Activated CD8-positive, alpha-beta T cell treated with anti-CD3 and anti-CD28 coated beads for 36 hours (primary cell): ENCODE results near the gene CD96. TPM values are rescaled to one million over a fixed set of nuclear protein-coding genes. Genes with fewer than 3 reads are reported as not detected.

Experiments
- ATAC-seq: fragments of 200-7000 bp; cut with Tn5 transposase; one replicate; pipeline ENCODE4 v1.10.0; 2021; ENCODE audit warnings: mild to moderate bottlenecking, moderate library complexity
- CTCF ChIA-PET: fragments of 350-600 bp; sonication (Branson Sonifier 250); formaldehyde crosslinking; loops from one replicate; lab custom pipeline; 2021; ENCODE audit warnings: antibody characterized with exemption; lab: Charles Lee
- POLR2A ChIA-PET: fragments of 350-600 bp; sonication (Branson Sonifier 250); formaldehyde crosslinking; loops from one replicate; lab custom pipeline; 2021; ENCODE audit warnings: antibody characterized with exemption; lab: Charles Lee
- DNase-seq: peaks from one replicate; pipeline ENCODE4 v3.0.0-alpha.2; 2020
- H3K27ac Mint-ChIP-seq: one replicate; pipeline ENCODE4 v1.8.0; 2021; ENCODE audit warnings: mild to moderate bottlenecking, mixed read lengths
- H3K27me3 Mint-ChIP-seq: one replicate; pipeline ENCODE4 v1.8.0; 2021; ENCODE audit warnings: mixed read lengths
- H3K36me3 Mint-ChIP-seq: one replicate; pipeline ENCODE4 v1.8.0; 2021; ENCODE audit warnings: low read depth, mixed read lengths
- H3K4me1 Mint-ChIP-seq: one replicate; pipeline ENCODE4 v1.8.0; 2021; ENCODE audit warnings: low read depth, mixed read lengths
- H3K4me3 Mint-ChIP-seq: one replicate; pipeline ENCODE4 v1.8.0; 2021; ENCODE audit warnings: mild to moderate bottlenecking, moderate library complexity, mixed read lengths
- H3K9me3 Mint-ChIP-seq: one replicate; pipeline ENCODE4 v1.8.0; 2021; ENCODE audit warnings: mixed read lengths
- CTCF ChIP-seq: fragments of 200-600 bp; IDR thresholded peaks from one replicate; pipeline ENCODE4 v1.8.0; 2022; ENCODE audit warnings: antibody characterized with exemption, mild to moderate bottlenecking
- intact Hi-C: fragments of 100-400 bp; cut with micrococcal nuclease; formaldehyde crosslinking; loops from one replicate; pipeline ENCODE4 v1.10.0; 2022
- total RNA-seq, 2 experiments: library from RNA; stranded (reverse); gene quantifications; one replicate each; pipeline ENCODE4 v1.2.3, GENCODE V29; 2021

The CD96 gene
- total RNA-seq, 2 experiments from 2014 or later, result 142 to 147 TPM

DNA sequence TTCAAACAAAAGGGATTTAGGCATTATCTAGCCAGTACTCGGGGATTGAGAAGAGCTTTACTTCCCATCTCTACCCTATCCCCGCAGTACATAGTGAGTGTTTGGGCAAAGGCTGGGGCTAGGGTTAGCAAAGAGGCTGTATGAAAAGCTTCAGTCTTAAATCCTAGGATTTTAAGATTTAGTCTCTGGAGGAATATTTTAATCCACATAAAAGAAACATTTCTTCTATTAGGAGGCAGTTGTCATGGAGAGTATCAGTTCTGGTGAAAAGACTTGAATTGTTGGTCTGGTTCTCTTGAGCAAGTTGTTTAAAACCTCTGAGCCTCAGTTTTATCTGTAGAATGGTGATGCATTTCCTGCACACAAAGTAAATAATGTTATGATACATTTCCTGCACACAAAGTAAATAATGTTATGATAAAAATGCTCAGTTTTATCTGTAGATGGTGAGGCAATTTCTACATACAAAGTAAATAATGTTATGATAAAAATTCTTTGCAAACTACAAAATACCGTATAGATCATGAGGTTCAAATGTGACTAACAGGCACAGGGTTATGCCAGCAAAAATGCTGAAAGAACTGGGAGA lies 107.1 kb downstream of the CD96 start:
- Mint-ChIP-seq H3K36me3 (peaks cover 75% of the 10 kb centered on the region), H3K27ac (peak overlapping the region; percentile 17), H3K4me3 (no peak overlapping the region), H3K9me3 (peaks cover 1% of the 10 kb centered on the region), H3K27me3 (no peaks in the 10 kb centered on the region), H3K4me1 (peaks cover 7% of the 10 kb centered on the region)
- intact Hi-C loops, result no loop called here
- CTCF ChIA-PET, result interaction anchor here (0.9 to 1.2 kb wide), 2 partner anchors 27 to 66 kb away, joined by 3 read pairs; no protein-coding TSS in a partner anchor
- DNase-seq (no peak), ATAC-seq (no peak)
- POLR2A ChIA-PET, result no interaction called here
- no peak for TF ChIP-seq CTCF

DNA sequence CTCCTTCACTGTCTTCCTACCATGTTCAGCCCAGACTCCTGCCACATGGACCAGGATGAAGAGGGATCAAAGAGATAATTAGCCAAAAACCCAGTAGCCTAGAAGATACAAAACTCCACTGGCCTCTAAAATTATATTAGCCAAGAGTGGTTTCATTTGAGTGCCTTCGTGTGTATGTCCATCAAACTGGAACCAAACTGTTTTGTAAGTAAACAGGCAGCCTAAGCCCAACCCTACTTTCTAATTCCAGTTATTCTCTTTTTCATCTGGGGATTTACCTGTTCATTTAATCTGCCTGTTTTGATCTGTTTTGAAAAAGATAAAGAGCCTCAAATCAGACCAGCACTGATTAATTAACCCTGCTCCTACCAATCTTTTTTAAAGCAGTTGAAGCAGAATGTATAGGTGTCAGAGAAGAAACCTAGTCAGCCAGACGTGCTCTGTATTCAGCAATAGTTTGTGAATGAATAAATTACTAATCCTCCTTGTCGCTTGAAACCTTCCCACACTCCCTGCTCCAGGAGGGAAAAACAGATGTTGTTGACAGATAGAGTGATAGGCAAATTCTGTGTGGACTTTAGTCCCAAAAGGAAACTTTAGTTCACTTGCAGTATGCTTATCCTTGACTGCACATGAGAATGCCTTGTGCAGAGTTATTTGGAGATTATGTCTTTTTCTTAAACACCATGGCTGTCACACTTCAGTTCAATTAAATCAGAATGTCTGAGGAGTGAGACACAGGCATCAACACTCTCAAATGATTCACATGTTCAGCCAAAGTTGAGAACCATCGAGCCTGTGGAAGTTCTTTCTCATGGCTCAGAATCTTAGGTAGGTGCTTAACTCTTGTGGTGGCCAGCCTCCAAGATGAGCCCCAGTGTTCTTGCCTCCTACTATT lies 108.6 kb downstream of the CD96 start:
- Mint-ChIP-seq H3K27ac (no peak overlapping the region), H3K4me3 (no peak overlapping the region)

DNA sequence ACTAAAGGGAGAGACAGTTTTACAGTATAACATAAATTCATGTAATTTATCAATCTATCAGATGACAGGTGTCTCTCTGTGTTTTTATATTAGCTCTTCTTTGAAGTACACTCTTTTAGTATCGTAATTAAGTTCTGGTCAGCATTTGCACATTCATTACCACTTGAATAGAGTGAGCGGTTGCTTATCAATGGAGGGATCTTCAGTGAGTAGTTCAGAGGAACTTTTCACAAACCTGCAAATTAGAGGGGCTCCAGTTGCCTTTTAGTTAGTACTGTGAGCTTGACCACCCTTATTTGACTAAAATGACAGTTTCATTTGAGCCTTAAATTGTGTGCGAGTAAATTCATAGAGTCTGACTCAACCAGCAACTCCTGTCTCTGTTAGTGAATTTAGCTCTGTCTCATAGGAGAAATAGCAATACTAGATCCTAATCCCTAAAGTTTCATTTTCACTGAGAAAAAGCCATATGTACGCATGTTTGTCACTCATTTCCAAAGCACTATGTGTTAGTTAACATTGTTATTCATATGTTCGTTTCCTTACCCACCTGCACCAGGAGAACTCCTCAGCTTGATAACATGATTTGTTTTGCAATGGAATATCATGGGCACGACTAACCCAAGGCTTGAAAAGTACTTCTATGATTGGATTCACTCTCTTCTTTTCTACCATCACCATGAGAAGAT lies 110.6 kb downstream of the CD96 start:
- CTCF ChIA-PET, result interaction anchor here (0.6 to 1.4 kb wide), 4 partner anchors 17 to 361 kb away, joined by 3 to 4 read pairs (median 3); no protein-coding TSS in a partner anchor
- H3K4me3 Mint-ChIP-seq, result no peak overlapping the region
- H3K27ac Mint-ChIP-seq, result no peak overlapping the region
- TF ChIP-seq CTCF, result no peak
- ATAC-seq (no peak), DNase-seq (no peak)
- POLR2A ChIA-PET, result interaction anchor here (1.2 kb wide), 1 partner anchor 59 kb away, joined by 3 read pairs; no protein-coding TSS in a partner anchor
- intact Hi-C loops, result no loop called here
- peaks cover 7% of the 10 kb centered on the region for H3K4me1 Mint-ChIP-seq
- H3K27me3 Mint-ChIP-seq, result no peaks in the 10 kb centered on the region
- H3K36me3 Mint-ChIP-seq, result peaks cover 62% of the 10 kb centered on the region
- no peaks in the 10 kb centered on the region for H3K9me3 Mint-ChIP-seq

More for the DNA sequence above, 108.6 kb downstream of the CD96 start:
- intact Hi-C loops, result no loop called here
- Mint-ChIP-seq H3K27me3 (no peaks in the 10 kb centered on the region), H3K4me1 (peaks cover 7% of the 10 kb centered on the region), H3K36me3 (peaks cover 73% of the 10 kb centered on the region), H3K9me3 (no peaks in the 10 kb centered on the region)
- ChIA-PET CTCF (no interaction called here), POLR2A (no interaction called here)
- DNase-seq, result no peak
- TF ChIP-seq CTCF, result no peak
- no peak for ATAC-seq

GRCh38 chr3:111653766-111654165 lies 111.8 kb downstream of the CD96 start:
- no peak for ATAC-seq
- DNase-seq, result no peak
- no peaks in the 10 kb centered on the region for H3K9me3 Mint-ChIP-seq
- intact Hi-C loops, result no loop called here
- ChIA-PET CTCF (no interaction called here), POLR2A (interaction anchor here (1.2 kb wide), 1 partner anchor 60 kb away, joined by 3 read pairs; no protein-coding TSS in a partner anchor)
- peak overlapping the region; percentile 10 for H3K27ac Mint-ChIP-seq
- H3K4me1 Mint-ChIP-seq, result peaks cover 5% of the 10 kb centered on the region
- TF ChIP-seq CTCF, result no peak
- H3K4me3 Mint-ChIP-seq, result no peak overlapping the region
- H3K27me3 Mint-ChIP-seq, result no peaks in the 10 kb centered on the region
- peaks cover 62% of the 10 kb centered on the region for H3K36me3 Mint-ChIP-seq
